GM18907 (cell line): ENCODE results near the gene CDC7.

ENCODE experiments used
- ATAC-seq: cut with Tn5 transposase; IDR thresholded peaks from one replicate; pipeline ENCODE4 v1.9.1; 2021; ENCODE audit warnings: mild to moderate bottlenecking, moderate library complexity; ENCODE audit not compliant: unreplicated experiment

CDC7 gene

GRCh38 chr1:91569411-91570119, 68.9 kb downstream of the CDC7 start:
- ATAC-seq = no peak

DNA sequence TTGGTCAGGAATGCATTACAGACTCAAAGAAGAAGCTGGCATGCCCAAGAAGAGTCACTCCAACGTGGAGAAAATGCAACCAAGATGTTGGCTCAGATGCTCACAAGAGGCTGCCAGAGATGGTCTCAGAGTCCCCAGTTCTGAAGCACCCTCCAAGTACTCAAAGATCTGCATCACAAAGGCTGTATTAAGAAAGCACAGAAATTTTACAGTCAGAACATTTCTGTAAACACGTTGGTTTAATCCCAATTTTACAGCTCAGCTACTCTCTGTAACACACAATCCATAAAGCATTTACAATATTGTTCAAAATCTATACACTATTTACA, 69.4 kb downstream of the CDC7 start:
- no peak for ATAC-seq

DNA sequence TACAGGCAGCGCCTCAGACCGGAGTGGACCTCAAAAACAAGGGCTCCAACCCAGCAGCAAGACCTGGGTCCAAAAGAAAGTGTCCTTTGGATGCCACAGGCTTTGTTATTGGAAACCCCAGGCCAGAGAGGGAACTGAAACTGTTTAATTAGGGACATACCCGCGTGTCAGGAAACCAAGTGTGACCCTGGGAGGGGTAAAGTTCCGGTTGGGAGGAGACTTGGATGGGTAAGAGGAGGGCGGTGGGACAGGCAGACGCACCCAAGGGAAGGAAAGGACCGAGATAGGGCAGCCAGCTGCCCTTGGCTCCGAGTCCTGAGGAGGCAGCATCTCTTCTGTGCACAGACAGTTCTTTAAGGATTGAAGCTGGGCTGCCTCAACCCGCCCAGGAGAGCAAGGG, 71.4 kb downstream of the CDC7 start:
- ATAC-seq = peak; percentile 94
